Testis (tissue), 2 donors: ENCODE results near the gene CACNA2D1.

ENCODE experiments used
- POLR2A ChIP-seq: fragments of 450-650 bp; IDR thresholded peaks from one replicate; pipeline ENCODE4 v1.6.1; 2017; ENCODE audit warnings: antibody characterized with exemption, mild to moderate bottlenecking, moderate library complexity
- TF ChIP-seq, protein P1 (sequence below), 3 experiments: fragments of 450-650 bp in 2 of 3; fragments of 200-600 bp in 1 of 3; sonication (generic) in 1 of 3; IDR thresholded peaks; one replicate each; pipeline ENCODE4 v1.5.1; 2016 to 2019; ENCODE audit warnings: antibody characterized with exemption in 3 of 3, mild to moderate bottlenecking in 2 of 3, moderate library complexity in 1 of 3

DNA sequence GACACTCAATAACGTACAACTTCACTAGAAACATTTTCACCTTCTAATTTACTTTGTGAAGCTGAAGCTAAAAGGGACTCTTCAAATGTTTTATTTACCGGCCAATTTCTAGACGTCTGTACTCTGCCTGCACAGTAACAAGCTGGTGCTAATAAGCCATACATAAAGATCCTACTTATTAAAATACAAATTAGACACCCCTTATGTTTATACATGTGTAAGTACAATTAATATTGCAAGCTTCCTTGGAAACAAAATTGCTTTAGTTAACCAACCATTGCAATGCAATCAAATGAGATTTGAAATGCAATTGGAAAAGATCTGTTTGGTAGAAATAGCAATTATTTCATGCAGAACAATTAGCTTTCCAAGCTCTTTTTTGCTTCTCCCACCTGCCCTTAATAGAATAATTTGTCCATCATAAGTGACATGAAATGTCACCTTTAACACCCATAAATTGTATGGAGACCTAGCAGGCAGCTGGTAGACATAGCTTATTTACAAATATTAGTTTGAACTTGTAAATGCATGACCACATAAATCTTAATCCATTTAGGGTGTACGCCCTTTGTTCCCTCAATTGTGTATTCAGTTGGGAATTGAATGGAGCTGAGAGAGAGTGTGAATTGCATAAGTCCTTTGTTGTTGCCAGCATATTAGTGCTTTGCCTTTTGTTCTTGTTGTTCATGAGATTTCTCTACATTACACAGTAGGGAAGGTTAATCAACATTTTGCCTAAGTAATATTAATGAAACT lies 277.1 kb downstream of the CACNA2D1 start:
- TF ChIP-seq, protein P1, sequence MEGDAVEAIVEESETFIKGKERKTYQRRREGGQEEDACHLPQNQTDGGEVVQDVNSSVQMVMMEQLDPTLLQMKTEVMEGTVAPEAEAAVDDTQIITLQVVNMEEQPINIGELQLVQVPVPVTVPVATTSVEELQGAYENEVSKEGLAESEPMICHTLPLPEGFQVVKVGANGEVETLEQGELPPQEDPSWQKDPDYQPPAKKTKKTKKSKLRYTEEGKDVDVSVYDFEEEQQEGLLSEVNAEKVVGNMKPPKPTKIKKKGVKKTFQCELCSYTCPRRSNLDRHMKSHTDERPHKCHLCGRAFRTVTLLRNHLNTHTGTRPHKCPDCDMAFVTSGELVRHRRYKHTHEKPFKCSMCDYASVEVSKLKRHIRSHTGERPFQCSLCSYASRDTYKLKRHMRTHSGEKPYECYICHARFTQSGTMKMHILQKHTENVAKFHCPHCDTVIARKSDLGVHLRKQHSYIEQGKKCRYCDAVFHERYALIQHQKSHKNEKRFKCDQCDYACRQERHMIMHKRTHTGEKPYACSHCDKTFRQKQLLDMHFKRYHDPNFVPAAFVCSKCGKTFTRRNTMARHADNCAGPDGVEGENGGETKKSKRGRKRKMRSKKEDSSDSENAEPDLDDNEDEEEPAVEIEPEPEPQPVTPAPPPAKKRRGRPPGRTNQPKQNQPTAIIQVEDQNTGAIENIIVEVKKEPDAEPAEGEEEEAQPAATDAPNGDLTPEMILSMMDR (IDR thresholded peaks at IDR 0.05), result no peak
- TF ChIP-seq POLR2A, result no peak
